HG02973 (cell line): Measurements from ENCODE around the gene SFTPA1.
"Not testable (repeated sequence)": the region's sequence is repeated elsewhere in the genome, so short reads cannot be mapped to it uniquely, and the experiment has no call there.

Experiments
- ATAC-seq: cut with Tn5 transposase; IDR thresholded peaks from one replicate; pipeline ENCODE4 v1.9.1; 2021; ENCODE audit warnings: moderate library complexity; ENCODE audit not compliant: unreplicated experiment

SFTPA1 gene

GRCh38 chr10:79608505-79609375 lies 2.0 kb upstream of the SFTPA1 start:
- no peak for ATAC-seq

- ATAC-seq: not testable (repeated sequence)
These were observed 646 bp downstream of the SFTPA1 start for GRCh38 chr10:79611193-79611976.

GRCh38 chr10:79615577-79615976 lies 4.8 kb downstream of the SFTPA1 start:
- no peak for ATAC-seq

- no peak for ATAC-seq
These were observed 5.4 kb downstream of the SFTPA1 start for GRCh38 chr10:79616164-79616563.

- not testable (repeated sequence) for ATAC-seq
These were observed 12.9 kb downstream of the SFTPA1 start for GRCh38 chr10:79623663-79624062.

- ATAC-seq: no peak
These were observed 16.3 kb downstream of the SFTPA1 start for GRCh38 chr10:79627075-79627474.

GRCh38 chr10:79628083-79628482 lies 17.3 kb downstream of the SFTPA1 start:
- no peak for ATAC-seq

- no peak for ATAC-seq
These were observed 18.5 kb downstream of the SFTPA1 start for GRCh38 chr10:79628988-79629954.

GRCh38 chr10:79629955-79630327 lies 19.2 kb downstream of the SFTPA1 start:
- no peak for ATAC-seq

- ATAC-seq: not testable (repeated sequence)
These were observed 26.0 kb downstream of the SFTPA1 start for GRCh38 chr10:79636654-79637199.

- ATAC-seq: no peak
These were observed 27.6 kb downstream of the SFTPA1 start for GRCh38 chr10:79638318-79638717.

GRCh38 chr10:79652695-79653094 lies 42.0 kb downstream of the SFTPA1 start:
- ATAC-seq: not testable (repeated sequence)

GRCh38 chr10:79663287-79663686 lies 52.5 kb downstream of the SFTPA1 start:
- ATAC-seq: not testable (repeated sequence)

GRCh38 chr10:79664686-79665085 lies 53.9 kb downstream of the SFTPA1 start:
- not testable (repeated sequence) for ATAC-seq
